ENCODE results near the gene SYTL2. TPM values are rescaled to one million over a fixed set of nuclear protein-coding genes. Genes with fewer than 3 reads are reported as not detected.
"Not testable (repeated sequence)": the region's sequence is repeated elsewhere in the genome, so short reads cannot be mapped to it uniquely, and the experiment has no call there.

Gene SYTL2
- polyA plus RNA-seq, 1 donor from 2014 or later: 2.3 TPM

DNA sequence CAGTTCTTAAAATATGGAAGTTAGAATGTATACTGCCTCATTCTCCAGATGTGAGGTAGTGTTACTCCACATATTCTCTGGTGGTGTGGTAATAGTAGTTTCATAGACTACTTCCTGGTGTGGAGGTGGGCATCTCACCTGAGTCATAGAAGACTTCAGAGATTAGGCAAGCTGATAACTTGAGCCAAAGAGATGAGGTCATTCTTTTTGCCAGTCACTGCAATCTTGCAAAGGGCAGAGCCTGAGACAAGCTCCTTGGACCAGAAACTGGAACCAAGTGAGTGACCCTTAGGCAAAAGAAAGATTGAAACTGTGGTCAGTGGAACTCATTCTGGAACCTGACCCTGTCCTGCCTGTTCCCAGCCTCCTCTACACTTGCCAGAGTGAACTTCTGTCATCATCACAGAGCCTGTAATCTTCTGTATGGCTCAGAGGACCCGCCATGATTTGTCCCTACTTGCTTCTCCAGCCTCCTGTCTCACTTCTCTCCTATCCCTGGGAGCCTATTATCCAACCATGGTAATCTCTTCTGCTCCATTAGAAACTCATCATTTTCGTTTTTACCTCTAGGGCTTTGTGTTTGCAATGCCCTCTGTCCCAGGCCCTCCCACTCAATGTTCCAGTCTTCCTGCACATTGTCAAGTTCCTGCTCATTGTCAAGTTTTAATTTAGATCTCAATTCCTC lies 33.6 kb upstream of the SYTL2 start:
- H3K4me2 ChIP-seq (ENCODE audit: low read length): no peak overlapping the region
- no peaks in the 10 kb centered on the region for H3K9me2 ChIP-seq (ENCODE audit: insufficient read depth, low read length)
- no peaks in the 10 kb centered on the region for H3K79me2 ChIP-seq (replicated peaks; ENCODE audit: insufficient read depth, low read length)
- H3K27ac ChIP-seq (ENCODE audit: low read length): no peak overlapping the region
- no peak overlapping the region for H2AFZ ChIP-seq (ENCODE audit: low read depth, low read length)
- no peak overlapping the region for H3K9ac ChIP-seq (ENCODE audit: low read length)
- no peaks in the 10 kb centered on the region for H3K9me3 ChIP-seq (ENCODE audit: low read length)
- H4K20me1 ChIP-seq (ENCODE audit: insufficient read depth): no peaks in the 10 kb centered on the region
- no peaks in the 10 kb centered on the region for H3F3A ChIP-seq (ENCODE audit: insufficient read depth, low read length, poor library complexity, severe bottlenecking)
- H3K27me3 ChIP-seq (ENCODE audit: insufficient read depth, low read depth, low read length): no peaks in the 10 kb centered on the region
- H3K4me3 ChIP-seq (ENCODE audit: low read length): no peak overlapping the region
- TF ChIP-seq MXI1 (conservative IDR thresholded peaks at IDR 0.05; ENCODE audit: poor library complexity, severe bottlenecking) (no peak), RAD21 (conservative IDR thresholded peaks at IDR 0.05) (no peak), EZH2 (IDR thresholded peaks at IDR 0.05; ENCODE audit: borderline replicate concordance, insufficient read depth, low read length, poor library complexity, severe bottlenecking) (no peak), SMC3 (conservative IDR thresholded peaks at IDR 0.05; ENCODE audit: poor library complexity) (no peak), POLR2AphosphoS5 (IDR thresholded peaks at IDR 0.05) (no peak), TAF1 (IDR thresholded peaks at IDR 0.05; ENCODE audit: low read depth) (no peak), EP300 (conservative IDR thresholded peaks at IDR 0.05; ENCODE audit: poor library complexity, severe bottlenecking) (no peak)
- TF ChIP-seq, protein P1, sequence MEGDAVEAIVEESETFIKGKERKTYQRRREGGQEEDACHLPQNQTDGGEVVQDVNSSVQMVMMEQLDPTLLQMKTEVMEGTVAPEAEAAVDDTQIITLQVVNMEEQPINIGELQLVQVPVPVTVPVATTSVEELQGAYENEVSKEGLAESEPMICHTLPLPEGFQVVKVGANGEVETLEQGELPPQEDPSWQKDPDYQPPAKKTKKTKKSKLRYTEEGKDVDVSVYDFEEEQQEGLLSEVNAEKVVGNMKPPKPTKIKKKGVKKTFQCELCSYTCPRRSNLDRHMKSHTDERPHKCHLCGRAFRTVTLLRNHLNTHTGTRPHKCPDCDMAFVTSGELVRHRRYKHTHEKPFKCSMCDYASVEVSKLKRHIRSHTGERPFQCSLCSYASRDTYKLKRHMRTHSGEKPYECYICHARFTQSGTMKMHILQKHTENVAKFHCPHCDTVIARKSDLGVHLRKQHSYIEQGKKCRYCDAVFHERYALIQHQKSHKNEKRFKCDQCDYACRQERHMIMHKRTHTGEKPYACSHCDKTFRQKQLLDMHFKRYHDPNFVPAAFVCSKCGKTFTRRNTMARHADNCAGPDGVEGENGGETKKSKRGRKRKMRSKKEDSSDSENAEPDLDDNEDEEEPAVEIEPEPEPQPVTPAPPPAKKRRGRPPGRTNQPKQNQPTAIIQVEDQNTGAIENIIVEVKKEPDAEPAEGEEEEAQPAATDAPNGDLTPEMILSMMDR (IDR thresholded peaks at IDR 0.05; ENCODE audit: poor library complexity, severe bottlenecking): no peak
- TF ChIP-seq, protein P2, sequence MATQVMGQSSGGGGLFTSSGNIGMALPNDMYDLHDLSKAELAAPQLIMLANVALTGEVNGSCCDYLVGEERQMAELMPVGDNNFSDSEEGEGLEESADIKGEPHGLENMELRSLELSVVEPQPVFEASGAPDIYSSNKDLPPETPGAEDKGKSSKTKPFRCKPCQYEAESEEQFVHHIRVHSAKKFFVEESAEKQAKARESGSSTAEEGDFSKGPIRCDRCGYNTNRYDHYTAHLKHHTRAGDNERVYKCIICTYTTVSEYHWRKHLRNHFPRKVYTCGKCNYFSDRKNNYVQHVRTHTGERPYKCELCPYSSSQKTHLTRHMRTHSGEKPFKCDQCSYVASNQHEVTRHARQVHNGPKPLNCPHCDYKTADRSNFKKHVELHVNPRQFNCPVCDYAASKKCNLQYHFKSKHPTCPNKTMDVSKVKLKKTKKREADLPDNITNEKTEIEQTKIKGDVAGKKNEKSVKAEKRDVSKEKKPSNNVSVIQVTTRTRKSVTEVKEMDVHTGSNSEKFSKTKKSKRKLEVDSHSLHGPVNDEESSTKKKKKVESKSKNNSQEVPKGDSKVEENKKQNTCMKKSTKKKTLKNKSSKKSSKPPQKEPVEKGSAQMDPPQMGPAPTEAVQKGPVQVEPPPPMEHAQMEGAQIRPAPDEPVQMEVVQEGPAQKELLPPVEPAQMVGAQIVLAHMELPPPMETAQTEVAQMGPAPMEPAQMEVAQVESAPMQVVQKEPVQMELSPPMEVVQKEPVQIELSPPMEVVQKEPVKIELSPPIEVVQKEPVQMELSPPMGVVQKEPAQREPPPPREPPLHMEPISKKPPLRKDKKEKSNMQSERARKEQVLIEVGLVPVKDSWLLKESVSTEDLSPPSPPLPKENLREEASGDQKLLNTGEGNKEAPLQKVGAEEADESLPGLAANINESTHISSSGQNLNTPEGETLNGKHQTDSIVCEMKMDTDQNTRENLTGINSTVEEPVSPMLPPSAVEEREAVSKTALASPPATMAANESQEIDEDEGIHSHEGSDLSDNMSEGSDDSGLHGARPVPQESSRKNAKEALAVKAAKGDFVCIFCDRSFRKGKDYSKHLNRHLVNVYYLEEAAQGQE (IDR thresholded peaks at IDR 0.05; ENCODE audit: borderline replicate concordance): no peak
- no peaks in the 10 kb centered on the region for H3K36me3 ChIP-seq (ENCODE audit: insufficient read depth, low read length)

DNA sequence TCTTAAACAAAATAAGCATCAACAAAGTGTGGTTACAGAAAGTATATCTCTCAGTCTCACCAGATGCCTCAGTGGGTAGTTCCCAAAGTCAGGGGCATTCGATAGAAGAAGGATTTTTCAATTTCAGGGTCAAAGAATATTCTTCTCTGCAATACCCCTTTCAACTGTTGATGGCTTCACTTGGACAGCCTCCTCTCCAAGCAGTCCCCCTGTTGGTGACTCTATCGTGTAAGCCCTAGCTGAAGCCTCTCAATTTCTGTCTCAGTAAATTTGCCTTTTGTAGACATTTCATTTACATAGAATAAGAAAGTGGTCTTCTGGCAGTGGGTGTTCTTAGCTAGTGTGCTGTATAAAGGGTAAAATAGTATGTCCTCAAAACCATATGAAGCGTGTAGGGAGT lies 33.0 kb upstream of the SYTL2 start:
- H3K9ac ChIP-seq (ENCODE audit: low read length): no peak overlapping the region
- H3K4me3 ChIP-seq (ENCODE audit: low read length): no peak overlapping the region
- H4K20me1 ChIP-seq (ENCODE audit: insufficient read depth): no peaks in the 10 kb centered on the region
- H2AFZ ChIP-seq (ENCODE audit: low read depth, low read length): no peak overlapping the region
- TF ChIP-seq EZH2 (IDR thresholded peaks at IDR 0.05; ENCODE audit: borderline replicate concordance, insufficient read depth, low read length, poor library complexity, severe bottlenecking): no peak
- no peak for TF ChIP-seq POLR2AphosphoS5 (IDR thresholded peaks at IDR 0.05)
- no peak for TF ChIP-seq RAD21 (conservative IDR thresholded peaks at IDR 0.05)
- no peak for TF ChIP-seq MXI1 (conservative IDR thresholded peaks at IDR 0.05; ENCODE audit: poor library complexity, severe bottlenecking)
- TF ChIP-seq, protein P2 (IDR thresholded peaks at IDR 0.05; ENCODE audit: borderline replicate concordance): no peak
- TF ChIP-seq EP300 (conservative IDR thresholded peaks at IDR 0.05; ENCODE audit: poor library complexity, severe bottlenecking): no peak
- TF ChIP-seq TAF1 (IDR thresholded peaks at IDR 0.05; ENCODE audit: low read depth): no peak
- TF ChIP-seq, protein P1 (IDR thresholded peaks at IDR 0.05; ENCODE audit: poor library complexity, severe bottlenecking): no peak
- no peak for TF ChIP-seq SMC3 (conservative IDR thresholded peaks at IDR 0.05; ENCODE audit: poor library complexity)
- no peaks in the 10 kb centered on the region for H3K9me2 ChIP-seq (ENCODE audit: insufficient read depth, low read length)
- no peaks in the 10 kb centered on the region for H3K36me3 ChIP-seq (ENCODE audit: insufficient read depth, low read length)
- H3K27me3 ChIP-seq (ENCODE audit: insufficient read depth, low read depth, low read length): no peaks in the 10 kb centered on the region
- no peak overlapping the region for H3K27ac ChIP-seq (ENCODE audit: low read length)
- H3K4me2 ChIP-seq (ENCODE audit: low read length): no peak overlapping the region
- H3F3A ChIP-seq (ENCODE audit: insufficient read depth, low read length, poor library complexity, severe bottlenecking): no peaks in the 10 kb centered on the region
- H3K9me3 ChIP-seq (ENCODE audit: low read length): no peaks in the 10 kb centered on the region
- no peaks in the 10 kb centered on the region for H3K79me2 ChIP-seq (replicated peaks; ENCODE audit: insufficient read depth, low read length)

DNA sequence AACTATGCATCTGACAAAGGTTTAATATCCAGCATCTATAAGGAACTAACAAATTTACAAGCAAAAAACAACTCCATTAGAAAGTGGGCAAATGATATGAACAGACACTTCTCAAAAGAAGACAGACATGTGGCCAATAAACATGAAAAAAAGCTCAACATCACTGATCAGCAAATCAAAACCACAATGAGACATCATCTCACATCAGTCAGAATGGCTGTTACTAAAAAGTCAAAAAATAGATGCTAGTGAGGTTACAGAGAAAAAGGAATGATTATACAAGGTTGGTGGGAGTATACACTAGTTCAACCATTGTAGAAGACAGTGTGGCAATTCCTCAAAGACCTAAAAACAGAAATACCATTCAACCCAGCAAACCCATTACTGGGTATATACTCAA lies 30.0 kb upstream of the SYTL2 start:
- not testable (repeated sequence) for H3K4me2 ChIP-seq (ENCODE audit: low read length); H3K27ac ChIP-seq (ENCODE audit: low read length); H3K4me3 ChIP-seq (ENCODE audit: low read length); H2AFZ ChIP-seq (ENCODE audit: low read depth, low read length); H3K9me2 ChIP-seq (ENCODE audit: insufficient read depth, low read length); H3K36me3 ChIP-seq (ENCODE audit: insufficient read depth, low read length); H4K20me1 ChIP-seq (ENCODE audit: insufficient read depth); H3K9ac ChIP-seq (ENCODE audit: low read length); H3K27me3 ChIP-seq (ENCODE audit: insufficient read depth, low read depth, low read length); H3F3A ChIP-seq (ENCODE audit: insufficient read depth, low read length, poor library complexity, severe bottlenecking); H3K9me3 ChIP-seq (ENCODE audit: low read length); H3K79me2 ChIP-seq (replicated peaks; ENCODE audit: insufficient read depth, low read length)

Data from neural cell (in vitro differentiated cells).